HG03558 (cell line): ENCODE data around the gene DPPA2.

ENCODE experiments used
- ATAC-seq: cut with Tn5 transposase; IDR thresholded peaks from one replicate; pipeline ENCODE4 v1.9.1; 2021; ENCODE audit warnings: moderate number of reproducible peaks; ENCODE audit not compliant: unreplicated experiment; ENCODE audit errors: extremely low read depth

The DPPA2 gene

GRCh38 chr3:109328202-109328601 lies 11.9 kb upstream of the DPPA2 start:
- ATAC-seq = no peak

- ATAC-seq = no peak
These were observed 9.3 kb upstream of the DPPA2 start for GRCh38 chr3:109325657-109326056.

GRCh38 chr3:109325109-109325508 lies 8.8 kb upstream of the DPPA2 start:
- ATAC-seq = no peak

GRCh38 chr3:109313061-109313460 lies 3.3 kb downstream of the DPPA2 start:
- no peak for ATAC-seq

- ATAC-seq = no peak
These were observed 18.8 kb downstream of the DPPA2 start for GRCh38 chr3:109297496-109297895.

- no peak for ATAC-seq
These were observed 32.2 kb downstream of the DPPA2 start for GRCh38 chr3:109284071-109284470.

- no peak for ATAC-seq
These were observed 37.8 kb downstream of the DPPA2 start for GRCh38 chr3:109278546-109278945.

GRCh38 chr3:109278141-109278540 lies 38.2 kb downstream of the DPPA2 start:
- ATAC-seq = no peak

- ATAC-seq = no peak
These were observed 40.5 kb downstream of the DPPA2 start for GRCh38 chr3:109275702-109276293.

- no peak for ATAC-seq
These were observed 45.5 kb downstream of the DPPA2 start for GRCh38 chr3:109270779-109271178.

GRCh38 chr3:109269577-109270275 lies 46.6 kb downstream of the DPPA2 start:
- no peak for ATAC-seq

- ATAC-seq = no peak
These were observed 48.1 kb downstream of the DPPA2 start for GRCh38 chr3:109268181-109268580.

GRCh38 chr3:109265295-109265694 lies 51.0 kb downstream of the DPPA2 start:
- no peak for ATAC-seq

- no peak for ATAC-seq
These were observed 59.0 kb downstream of the DPPA2 start for GRCh38 chr3:109257269-109257668.

- no peak for ATAC-seq
These were observed 61.5 kb downstream of the DPPA2 start for GRCh38 chr3:109254770-109255169.

- ATAC-seq = no peak
These were observed 63.7 kb downstream of the DPPA2 start for GRCh38 chr3:109252641-109253040.
